Transverse colon (tissue), 4 donors: ENCODE measurements around the gene PCDHGB5.
"Not testable (repeated sequence)": the region's sequence is repeated elsewhere in the genome, so short reads cannot be mapped to it uniquely, and the experiment has no call there.

Experiments
- CTCF ChIP-seq, 5 experiments: fragments of 200-600 bp in 3 of 5; fragments of 450-650 bp in 2 of 5; sonication (generic) in 3 of 5; IDR thresholded peaks; 1 replicate in 2 of 5; 2 replicates in 3 of 5; pipeline ENCODE4 v1.5.1; 2016 to 2017; ENCODE audit warnings: antibody characterized with exemption in 5 of 5, inconsistent platforms in 3 of 5, mild to moderate bottlenecking in 2 of 5, moderate library complexity in 1 of 5
- EP300 ChIP-seq: sonication (generic); formaldehyde crosslinking; IDR thresholded peaks from one replicate; pipeline ENCODE4 v1.6.1; 2017; ENCODE audit warnings: antibody characterized with exemption, low read depth
- POLR2A ChIP-seq: fragments of 450-650 bp; IDR thresholded peaks from one replicate; pipeline ENCODE4 v1.6.1; 2016; ENCODE audit warnings: antibody characterized with exemption, mild to moderate bottlenecking, moderate library complexity
- POLR2AphosphoS5 ChIP-seq, 3 donors: sonication (generic); formaldehyde crosslinking; IDR thresholded peaks; one replicate each; pipeline ENCODE4 v1.6.1; 2016; ENCODE audit warnings: antibody characterized with exemption in 3 of 3

- TF ChIP-seq CTCF (IDR thresholded peaks at IDR 0.05), result peak in 1 of 5 experiments; percentile 6
- TF ChIP-seq POLR2A; EP300; POLR2AphosphoS5 (IDR thresholded peaks at IDR 0.05): not testable (repeated sequence)
Measured at GRCh38 chr5:141387557-141388311, 10.0 kb upstream of the PCDHGB5 start, which contains the start of gene PCDHGB4.
